Muscle layer of colon (tissue), 2 donors: ENCODE results near the gene MACROD2.
"Not testable (repeated sequence)": the region's sequence is repeated elsewhere in the genome, so short reads cannot be mapped to it uniquely, and the experiment has no call there.

ENCODE experiments used
- H3K27ac ChIP-seq: one replicate; pipeline ENCODE4 v1.7.0; 2013; ENCODE audit warnings: low read depth, mild to moderate bottlenecking, low read length, moderate library complexity
- H3K27me3 ChIP-seq, 2 donors: one replicate each; pipeline ENCODE4 v1.7.0; 2013; ENCODE audit warnings: low read length in 2 of 2, mild to moderate bottlenecking in 2 of 2; ENCODE audit not compliant: insufficient read depth in 2 of 2, control insufficient read depth in 1 of 2
- H3K36me3 ChIP-seq: one replicate; pipeline ENCODE4 v1.7.0; 2013; ENCODE audit warnings: mild to moderate bottlenecking, low read length; ENCODE audit not compliant: insufficient read depth
- H3K4me1 ChIP-seq: one replicate; pipeline ENCODE4 v1.7.0; 2013; ENCODE audit warnings: mild to moderate bottlenecking, low read length; ENCODE audit not compliant: insufficient read depth
- H3K4me3 ChIP-seq, 2 donors: one replicate each; pipeline ENCODE4 v1.7.0; 2013; ENCODE audit warnings: low read length in 2 of 2, low read depth in 1 of 2, mild to moderate bottlenecking in 1 of 2, moderate library complexity in 1 of 2
- H3K9ac ChIP-seq: one replicate; pipeline ENCODE4 v1.7.0; 2013; ENCODE audit warnings: low read length
- H3K9me3 ChIP-seq: one replicate; pipeline ENCODE4 v1.7.0; 2013; ENCODE audit warnings: mild to moderate bottlenecking, low read length
- donor health status: abdominal sarcoma.
- donor health status: Adenocarcinoma of cecum.

MACROD2 gene

GRCh38 chr20:15342991-15343523, 1347.7 kb downstream of the MACROD2 start:
- Histone ChIP-seq H3K36me3 (no peaks in the 10 kb centered on the region), H3K27me3 (no peaks in the 10 kb centered on the region), H3K9me3 (no peaks in the 10 kb centered on the region), H3K4me3 (no peak overlapping the region), H3K27ac (no peak overlapping the region), H3K4me1 (peaks cover 5% of the 10 kb centered on the region), H3K9ac (no peak overlapping the region)

GRCh38 chr20:15345287-15345686, 1350.0 kb downstream of the MACROD2 start:
- Histone ChIP-seq H3K9me3 (no peaks in the 10 kb centered on the region), H3K27ac (no peak overlapping the region), H3K36me3 (no peaks in the 10 kb centered on the region), H3K9ac (no peak overlapping the region), H3K4me3 (no peak overlapping the region), H3K27me3 (no peaks in the 10 kb centered on the region), H3K4me1 (no peaks in the 10 kb centered on the region)

GRCh38 chr20:15346657-15347280, 1351.5 kb downstream of the MACROD2 start:
- no peaks in the 10 kb centered on the region for H3K36me3 ChIP-seq
- no peak overlapping the region for H3K27ac ChIP-seq
- no peaks in the 10 kb centered on the region for H3K4me1 ChIP-seq
- H3K4me3 ChIP-seq: no peak overlapping the region
- no peaks in the 10 kb centered on the region for H3K9me3 ChIP-seq
- no peaks in the 10 kb centered on the region for H3K27me3 ChIP-seq
- no peak overlapping the region for H3K9ac ChIP-seq

- no peak overlapping the region for H3K27ac ChIP-seq
- H3K9me3 ChIP-seq: no peaks in the 10 kb centered on the region
- no peaks in the 10 kb centered on the region for H3K4me1 ChIP-seq
- H3K4me3 ChIP-seq: no peak overlapping the region
- H3K9ac ChIP-seq: no peak overlapping the region
- no peaks in the 10 kb centered on the region for H3K36me3 ChIP-seq
- no peaks in the 10 kb centered on the region for H3K27me3 ChIP-seq
These were observed 1363.7 kb downstream of the MACROD2 start for GRCh38 chr20:15359056-15359455.

GRCh38 chr20:15362849-15363248, 1367.5 kb downstream of the MACROD2 start:
- H3K27ac ChIP-seq: no peak overlapping the region
- no peaks in the 10 kb centered on the region for H3K27me3 ChIP-seq
- H3K36me3 ChIP-seq: no peaks in the 10 kb centered on the region
- H3K9ac ChIP-seq: no peak overlapping the region
- no peak overlapping the region for H3K4me3 ChIP-seq
- H3K9me3 ChIP-seq: no peaks in the 10 kb centered on the region
- H3K4me1 ChIP-seq: no peaks in the 10 kb centered on the region

GRCh38 chr20:15364781-15365180, 1369.5 kb downstream of the MACROD2 start:
- Histone ChIP-seq H3K9ac (no peak overlapping the region), H3K4me1 (peaks cover 3% of the 10 kb centered on the region), H3K27ac (no peak overlapping the region), H3K9me3 (no peaks in the 10 kb centered on the region), H3K4me3 (no peak overlapping the region), H3K27me3 (no peaks in the 10 kb centered on the region), H3K36me3 (no peaks in the 10 kb centered on the region)

GRCh38 chr20:15370370-15370769, 1375.1 kb downstream of the MACROD2 start:
- Histone ChIP-seq H3K27me3 (no peaks in the 10 kb centered on the region), H3K36me3 (no peaks in the 10 kb centered on the region), H3K4me1 (peaks cover 3% of the 10 kb centered on the region), H3K27ac (no peak overlapping the region), H3K9me3 (no peaks in the 10 kb centered on the region), H3K9ac (no peak overlapping the region), H3K4me3 (no peak overlapping the region)

GRCh38 chr20:15374682-15375081, 1379.4 kb downstream of the MACROD2 start:
- Histone ChIP-seq H3K27ac (no peak overlapping the region), H3K27me3 (no peaks in the 10 kb centered on the region), H3K9me3 (no peaks in the 10 kb centered on the region), H3K4me3 (no peak overlapping the region), H3K36me3 (no peaks in the 10 kb centered on the region), H3K9ac (no peak overlapping the region), H3K4me1 (no peaks in the 10 kb centered on the region)

- no peak overlapping the region for H3K4me3 ChIP-seq
- no peaks in the 10 kb centered on the region for H3K36me3 ChIP-seq
- H3K4me1 ChIP-seq: no peaks in the 10 kb centered on the region
- H3K27me3 ChIP-seq: no peaks in the 10 kb centered on the region
- no peak overlapping the region for H3K27ac ChIP-seq
- no peaks in the 10 kb centered on the region for H3K9me3 ChIP-seq
- H3K9ac ChIP-seq: no peak overlapping the region
These were observed 1380.5 kb downstream of the MACROD2 start for GRCh38 chr20:15375836-15376235.

GRCh38 chr20:15377603-15378002, 1382.3 kb downstream of the MACROD2 start:
- H3K9ac ChIP-seq, H3K27me3 ChIP-seq, H3K9me3 ChIP-seq, H3K36me3 ChIP-seq, H3K4me3 ChIP-seq, H3K27ac ChIP-seq, H3K4me1 ChIP-seq: not testable (repeated sequence)

- H3K4me1 ChIP-seq: no peaks in the 10 kb centered on the region
- H3K9ac ChIP-seq: no peak overlapping the region
- H3K4me3 ChIP-seq: no peak overlapping the region
- H3K9me3 ChIP-seq: no peaks in the 10 kb centered on the region
- no peak overlapping the region for H3K27ac ChIP-seq
- H3K27me3 ChIP-seq: no peaks in the 10 kb centered on the region
- H3K36me3 ChIP-seq: no peaks in the 10 kb centered on the region
These were observed 1382.8 kb downstream of the MACROD2 start for GRCh38 chr20:15378151-15378550.

GRCh38 chr20:15379681-15380296, 1384.5 kb downstream of the MACROD2 start:
- no peaks in the 10 kb centered on the region for H3K9me3 ChIP-seq
- H3K27ac ChIP-seq: no peak overlapping the region
- no peaks in the 10 kb centered on the region for H3K27me3 ChIP-seq
- no peak overlapping the region for H3K9ac ChIP-seq
- no peaks in the 10 kb centered on the region for H3K36me3 ChIP-seq
- no peaks in the 10 kb centered on the region for H3K4me1 ChIP-seq
- H3K4me3 ChIP-seq: no peak overlapping the region
